H9 (cell line): ENCODE results near the gene PLA2G1B. TPM values are rescaled to one million over a fixed set of nuclear protein-coding genes. Genes with fewer than 3 reads are reported as not detected.

ENCODE experiments used
- DNase-seq: peaks from one replicate; pipeline ENCODE4 v3.0.0-alpha.2; 2017
- H2AFZ ChIP-seq: one replicate; pipeline ENCODE4 v1.6.1; 2013; ENCODE audit warnings: mild to moderate bottlenecking, low read length, control low read depth, moderate library complexity
- H2AK5ac ChIP-seq: 2 replicates; pipeline ENCODE4 v1.6.1; 2013; ENCODE audit warnings: low read length, control low read depth, mixed read lengths; ENCODE audit not compliant: insufficient read length
- H2BK120ac ChIP-seq: one replicate; pipeline ENCODE4 v1.6.1; 2013; ENCODE audit warnings: low read depth, mild to moderate bottlenecking, low read length, control low read depth, inconsistent platforms; ENCODE audit not compliant: poor library complexity, severe bottlenecking
- H2BK12ac ChIP-seq: 2 replicates; pipeline ENCODE4 v1.6.1; 2013; ENCODE audit warnings: low read length, control low read depth, mixed read lengths, low read depth; ENCODE audit not compliant: insufficient read length
- H2BK15ac ChIP-seq: 2 replicates; pipeline ENCODE4 v1.6.1; 2013; ENCODE audit warnings: low read depth, low read length, control low read depth
- H2BK20ac ChIP-seq: one replicate; pipeline ENCODE4 v1.6.1; 2013; ENCODE audit warnings: low read depth, mild to moderate bottlenecking, low read length, control low read depth, inconsistent platforms; ENCODE audit not compliant: poor library complexity, severe bottlenecking
- H2BK5ac ChIP-seq: 2 replicates; pipeline ENCODE4 v1.6.1; 2013; ENCODE audit warnings: low read length, control low read depth, mixed read lengths; ENCODE audit not compliant: insufficient read length
- H3K14ac ChIP-seq: 2 replicates; pipeline ENCODE4 v1.6.1; 2013; ENCODE audit warnings: low read length, control low read depth; ENCODE audit not compliant: insufficient read depth
- H3K18ac ChIP-seq: 2 replicates; pipeline ENCODE4 v1.6.1; 2013; ENCODE audit warnings: low read depth, mild to moderate bottlenecking, mixed read lengths, low read length, control low read depth; ENCODE audit not compliant: insufficient read length
- H3K23ac ChIP-seq: 2 replicates; pipeline ENCODE4 v1.6.1; 2013; ENCODE audit warnings: low read length, control low read depth, mixed read lengths, low read depth; ENCODE audit not compliant: insufficient read length
- H3K23me2 ChIP-seq: 2 replicates; pipeline ENCODE4 v1.6.1; 2013; ENCODE audit warnings: low read depth, mild to moderate bottlenecking, mixed read lengths, low read length, control low read depth; ENCODE audit not compliant: insufficient read length, poor library complexity, severe bottlenecking
- H3K27ac ChIP-seq: 2 replicates; pipeline ENCODE4 v1.5.1; 2013; ENCODE audit warnings: low read length, control low read depth, mixed read lengths, low read depth; ENCODE audit not compliant: insufficient read length
- H3K27me3 ChIP-seq: 2 replicates; pipeline ENCODE4 v1.6.1; 2013; ENCODE audit warnings: low read length, control low read depth, inconsistent platforms; ENCODE audit not compliant: insufficient read depth
- H3K4ac ChIP-seq: 2 replicates; pipeline ENCODE4 v1.6.1; 2013; ENCODE audit warnings: low read depth, mild to moderate bottlenecking, control low read depth, inconsistent platforms, low read length, moderate library complexity
- H3K4me1 ChIP-seq: 2 replicates; pipeline ENCODE4 v1.6.1; 2013; ENCODE audit warnings: low read length, control low read depth, inconsistent platforms; ENCODE audit not compliant: insufficient read depth
- H3K4me2 ChIP-seq: 2 replicates; pipeline ENCODE4 v1.6.1; 2013; ENCODE audit warnings: low read length, control low read depth, mixed read lengths; ENCODE audit not compliant: insufficient read length, insufficient read depth
- H3K56ac ChIP-seq: 2 replicates; pipeline ENCODE4 v1.6.1; 2013; ENCODE audit warnings: low read depth, mild to moderate bottlenecking, mixed read lengths, low read length, control low read depth; ENCODE audit not compliant: insufficient read length
- H3K79me1 ChIP-seq: 2 replicates; pipeline ENCODE4 v1.6.1; 2013; ENCODE audit warnings: low read depth, mild to moderate bottlenecking, moderate library complexity, low read length, control low read depth, inconsistent platforms; ENCODE audit not compliant: insufficient read depth, poor library complexity, severe bottlenecking
- H3K79me2 ChIP-seq: 2 replicates; pipeline ENCODE4 v1.6.1; 2013; ENCODE audit warnings: low read length, control low read depth, inconsistent platforms; ENCODE audit not compliant: insufficient read depth
- H3K9ac ChIP-seq: 2 replicates; pipeline ENCODE4 v1.6.1; 2013; ENCODE audit warnings: low read length, control low read depth, mixed read lengths; ENCODE audit not compliant: insufficient read length; ENCODE audit errors: extremely low read depth
- H3K9me3 ChIP-seq: one replicate; pipeline ENCODE4 v1.6.1; 2013; ENCODE audit warnings: low read depth, low read length, inconsistent platforms; ENCODE audit not compliant: control insufficient read depth
- H3T11ph ChIP-seq: one replicate; pipeline ENCODE4 v1.6.1; 2013; ENCODE audit warnings: mild to moderate bottlenecking, low read length, control low read depth, inconsistent platforms
- H4K20me1 ChIP-seq: one replicate; pipeline ENCODE4 v1.6.1; 2013; ENCODE audit not compliant: control insufficient read depth, insufficient read length, insufficient read depth
- H4K5ac ChIP-seq: 2 replicates; pipeline ENCODE4 v1.6.1; 2013; ENCODE audit warnings: low read depth, mild to moderate bottlenecking, mixed read lengths, low read length, control low read depth; ENCODE audit not compliant: insufficient read length
- H4K8ac ChIP-seq: replicated peaks from 2 replicates; pipeline ENCODE4 v1.6.1; 2013; ENCODE audit warnings: low read length, control low read depth, mixed read lengths, low read depth; ENCODE audit not compliant: insufficient read length
- H4K91ac ChIP-seq: 2 replicates; pipeline ENCODE4 v1.6.1; 2013; ENCODE audit warnings: low read depth, mild to moderate bottlenecking, moderate library complexity, mixed read lengths, low read length, control low read depth; ENCODE audit not compliant: insufficient read length
- H3K27ac Mint-ChIP-seq, 3 experiments: 2 replicates in 2 of 3; 3 replicates in 1 of 3; pipeline ENCODE4 v1.8.0; 2020 to 2021; ENCODE audit warnings: mixed read lengths in 3 of 3, mild to moderate bottlenecking in 1 of 3, moderate library complexity in 1 of 3
- H3K27me3 Mint-ChIP-seq: 2 replicates; pipeline ENCODE4 v1.8.0; 2021; ENCODE audit warnings: low read depth, mild to moderate bottlenecking, moderate library complexity, mixed read lengths
- H3K36me3 Mint-ChIP-seq, 3 experiments: 2 replicates in 2 of 3; 3 replicates in 1 of 3; pipeline ENCODE4 v1.8.0; 2020 to 2021; ENCODE audit warnings: low read depth in 3 of 3, mixed read lengths in 3 of 3; ENCODE audit not compliant: insufficient read depth in 1 of 3
- H3K4me1 Mint-ChIP-seq, 2 experiments: 2 replicates each; pipeline ENCODE4 v1.8.0; 2020; ENCODE audit warnings: mixed read lengths in 2 of 2
- H3K4me3 Mint-ChIP-seq, 2 experiments: 2 replicates in 1 of 2; 3 replicates in 1 of 2; pipeline ENCODE4 v1.8.0; 2020 to 2021; ENCODE audit warnings: mild to moderate bottlenecking in 2 of 2, mixed read lengths in 2 of 2, moderate library complexity in 1 of 2
- H3K9me3 Mint-ChIP-seq, 2 experiments: 2 replicates in 1 of 2; 3 replicates in 1 of 2; pipeline ENCODE4 v1.8.0; 2020; ENCODE audit warnings: mild to moderate bottlenecking in 2 of 2, mixed read lengths in 2 of 2, moderate library complexity in 1 of 2
- WGBS: extraction: QIAGEN DNeasy Blood & Tissue Kit; methylation state at CpG from one replicate; pipeline ENCODE4 v1.1.7; 2013; ENCODE audit warnings: missing lambda C conversion rate, low lambda C conversion rate, mixed read lengths; ENCODE audit not compliant: insufficient read length; ENCODE audit errors: extremely low coverage; 5-methylcytosine and 5-hydroxymethylcytosine counted together
- total RNA-seq: library from RNA; stranded (reverse); gene quantifications from 2 replicates; pipeline ENCODE4 v1.2.1, GENCODE V29; 2021
- TF ChIP-seq, protein P1 (sequence below): fragments of 200-600 bp; sonication (generic); conservative IDR thresholded peaks from 3 replicates; pipeline ENCODE4 v1.8.0; 2021; ENCODE audit warnings: antibody characterized with exemption, mild to moderate bottlenecking

The PLA2G1B gene
- total RNA-seq, 1 experiment from 2014 or later, result not detected

DNA sequence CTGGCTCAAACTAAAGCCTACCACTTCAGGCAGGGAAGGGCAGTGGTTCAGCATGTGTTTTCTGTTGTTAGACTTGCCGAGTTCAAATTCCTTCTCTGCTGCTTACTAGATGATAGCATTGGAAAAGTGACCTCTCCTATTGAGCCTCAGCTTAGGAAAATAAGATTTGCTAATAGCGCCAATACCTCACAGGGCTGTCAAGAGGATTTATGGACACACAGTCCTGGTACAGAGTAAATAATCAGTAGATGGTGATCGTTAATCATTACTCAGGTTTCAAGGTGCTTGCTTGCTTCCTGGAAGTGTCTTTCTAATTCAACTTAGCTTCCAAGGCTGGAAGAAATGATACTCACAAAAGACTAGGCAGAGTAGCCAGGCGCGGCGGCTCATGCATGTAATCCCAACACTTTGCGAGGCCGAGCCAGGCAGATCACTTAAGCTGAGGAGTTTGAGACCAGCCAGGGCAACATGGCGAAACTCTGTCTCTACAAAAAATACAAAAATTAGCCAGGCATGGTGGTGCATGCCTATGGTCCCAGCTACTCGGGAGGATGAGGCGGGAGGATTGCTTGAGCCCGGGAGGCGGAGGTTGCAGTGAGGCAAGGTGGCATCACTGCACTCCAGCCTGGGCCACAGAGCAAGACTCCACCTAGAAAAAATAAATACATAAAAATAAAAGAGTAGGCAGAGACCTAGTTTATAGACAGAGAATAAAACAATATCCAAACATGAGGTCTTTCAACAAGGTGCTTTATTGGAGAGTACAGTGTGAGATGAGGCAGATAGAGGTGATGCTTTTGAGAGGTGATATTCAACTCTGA is 6.0 kb downstream of the PLA2G1B start:
- WGBS, result no CpG with 5 or more reads among the region's 13 CpGs
- peak overlapping the region; percentile 31 for H3K9ac ChIP-seq
- DNase-seq, result no peak
- no peaks in the 10 kb centered on the region for H3K79me2 ChIP-seq
- H3K18ac ChIP-seq, result no peak overlapping the region
- no peak overlapping the region for H2BK5ac ChIP-seq
- no peak overlapping the region for H2AK5ac ChIP-seq
- H2BK15ac ChIP-seq, result no peak overlapping the region
- no peak overlapping the region for H3K14ac ChIP-seq
- TF ChIP-seq, protein P1, sequence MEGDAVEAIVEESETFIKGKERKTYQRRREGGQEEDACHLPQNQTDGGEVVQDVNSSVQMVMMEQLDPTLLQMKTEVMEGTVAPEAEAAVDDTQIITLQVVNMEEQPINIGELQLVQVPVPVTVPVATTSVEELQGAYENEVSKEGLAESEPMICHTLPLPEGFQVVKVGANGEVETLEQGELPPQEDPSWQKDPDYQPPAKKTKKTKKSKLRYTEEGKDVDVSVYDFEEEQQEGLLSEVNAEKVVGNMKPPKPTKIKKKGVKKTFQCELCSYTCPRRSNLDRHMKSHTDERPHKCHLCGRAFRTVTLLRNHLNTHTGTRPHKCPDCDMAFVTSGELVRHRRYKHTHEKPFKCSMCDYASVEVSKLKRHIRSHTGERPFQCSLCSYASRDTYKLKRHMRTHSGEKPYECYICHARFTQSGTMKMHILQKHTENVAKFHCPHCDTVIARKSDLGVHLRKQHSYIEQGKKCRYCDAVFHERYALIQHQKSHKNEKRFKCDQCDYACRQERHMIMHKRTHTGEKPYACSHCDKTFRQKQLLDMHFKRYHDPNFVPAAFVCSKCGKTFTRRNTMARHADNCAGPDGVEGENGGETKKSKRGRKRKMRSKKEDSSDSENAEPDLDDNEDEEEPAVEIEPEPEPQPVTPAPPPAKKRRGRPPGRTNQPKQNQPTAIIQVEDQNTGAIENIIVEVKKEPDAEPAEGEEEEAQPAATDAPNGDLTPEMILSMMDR, result no peak
- no peak overlapping the region for H4K5ac ChIP-seq
- H3K9me3 Mint-ChIP-seq, result no peaks in the 10 kb centered on the region
- no peaks in the 10 kb centered on the region for H3K27me3 ChIP-seq
- H3K4me2 ChIP-seq, result no peak overlapping the region
- H3K56ac ChIP-seq, result no peak overlapping the region
- H3K79me1 ChIP-seq, result no peaks in the 10 kb centered on the region
- no peak overlapping the region for H2AFZ ChIP-seq
- H3K4me1 Mint-ChIP-seq, result peaks cover 14 to 16% of the 10 kb centered on the region in 2 experiments
- no peaks in the 10 kb centered on the region for H3K36me3 Mint-ChIP-seq
- no peak overlapping the region; a peak in 1 of 5 replicates for H3K4me3 Mint-ChIP-seq
- peaks cover 3% of the 10 kb centered on the region for H3K23me2 ChIP-seq
- H4K8ac ChIP-seq, result no peak overlapping the region
- H2BK12ac ChIP-seq, result no peak overlapping the region
- no peak overlapping the region for H4K91ac ChIP-seq
- H3K4me1 ChIP-seq, result no peaks in the 10 kb centered on the region
- no peak overlapping the region for H3K4ac ChIP-seq
- no peak overlapping the region for H3K23ac ChIP-seq
- H3K27ac ChIP-seq, result no peak overlapping the region
- H3K27ac Mint-ChIP-seq, result no peak overlapping the region
- no peaks in the 10 kb centered on the region for H4K20me1 ChIP-seq
- peaks cover 22% of the 10 kb centered on the region for H3K27me3 Mint-ChIP-seq
- H2BK20ac ChIP-seq, result no peak overlapping the region
- H3T11ph ChIP-seq, result no peak overlapping the region
- H3K9me3 ChIP-seq, result no peaks in the 10 kb centered on the region
- H2BK120ac ChIP-seq, result no peak overlapping the region
